Activated CD4-positive, alpha-beta T cell treated with anti-CD3 and anti-CD28 coated beads, Interleukin-2, amount 10 ng/mL, durations not matched to agents 7 days and 5 days (primary cell): ENCODE measurements around the gene POLDIP3. TPM values are rescaled to one million over a fixed set of nuclear protein-coding genes. Genes with fewer than 3 reads are reported as not detected.

ENCODE experiments used
- total RNA-seq, 2 experiments: library from RNA; stranded (reverse); gene quantifications; one replicate each; pipeline ENCODE4 v1.2.3, GENCODE V29; 2021

POLDIP3 gene
- total RNA-seq, 2 experiments from 2014 or later = 83.4 to 97.7 TPM

Other genes with a start within 250 kb of the POLDIP3 start
- under 1 TPM; 0.02 to 0.04 TPM for gene NFAM1, start 182.5 kb downstream of the POLDIP3 start, total RNA-seq
- gene RRP7A, start 95.1 kb downstream of the POLDIP3 start, total RNA-seq = 10 to 100 TPM; 53.1 to 57.5 TPM
- gene SERHL2, start 60.9 kb downstream of the POLDIP3 start, total RNA-seq = under 1 TPM; 0.83 to 0.97 TPM
- gene ATP5MGL, start 25.7 kb upstream of the POLDIP3 start, total RNA-seq = under 1 TPM; 0.45 to 0.71 TPM
- gene CYB5R3, start 34.5 kb upstream of the POLDIP3 start, total RNA-seq = 10 to 100 TPM; 84.3 to 91.9 TPM
- gene A4GALT, start 106.0 kb upstream of the POLDIP3 start, total RNA-seq = under 1 TPM; 0.29 to 0.35 TPM
- gene ARFGAP3, start 242.4 kb upstream of the POLDIP3 start, total RNA-seq = 10 to 100 TPM; 23.9 to 25.5 TPM